GM11168 (cell line): ENCODE results near the gene TRAF1.

ENCODE experiments used
- in situ Hi-C: fragments of 300-500 bp; cut with MboI; formaldehyde crosslinking; loops from one replicate; pipeline ENCODE4 v1.12.0; 2022; ENCODE audit warnings: low sequenced_read_pairs; ENCODE audit not compliant: unreplicated experiment

Gene TRAF1

DNA sequence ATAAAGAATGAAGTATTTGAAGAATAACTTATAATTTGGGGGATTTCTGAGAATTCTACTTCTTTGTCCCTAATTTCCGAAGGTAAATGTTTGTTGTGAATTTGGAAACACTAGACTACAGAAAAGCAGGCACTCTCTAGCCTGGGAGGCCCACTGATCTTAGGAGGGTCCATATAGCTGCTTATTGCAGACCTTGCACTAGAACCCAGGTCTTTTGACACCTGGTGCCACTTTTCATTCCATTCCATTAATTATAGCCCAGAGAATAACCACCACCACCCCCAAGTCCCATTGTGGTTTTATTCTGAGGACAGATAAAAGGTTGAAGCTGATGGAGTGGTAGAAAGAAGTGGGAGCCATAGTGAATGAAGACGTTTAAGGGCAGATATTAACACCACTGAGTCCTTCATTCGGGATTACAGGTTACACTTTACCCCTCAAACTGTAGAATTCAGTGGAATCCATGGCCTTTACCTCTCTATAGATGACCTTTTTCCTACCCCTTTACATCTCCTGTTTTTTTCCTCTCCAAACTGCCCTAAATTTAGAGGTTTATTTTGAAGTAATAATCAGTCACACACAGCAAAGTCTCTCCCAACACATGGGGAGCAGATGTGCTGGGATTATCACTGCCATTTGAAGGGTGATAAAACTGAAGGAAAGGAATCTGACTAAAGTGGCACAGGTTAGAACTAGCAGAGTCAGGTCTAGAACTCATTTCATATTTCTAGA is 71.8 kb downstream of the TRAF1 start:
- in situ Hi-C loops: no loop called here

DNA sequence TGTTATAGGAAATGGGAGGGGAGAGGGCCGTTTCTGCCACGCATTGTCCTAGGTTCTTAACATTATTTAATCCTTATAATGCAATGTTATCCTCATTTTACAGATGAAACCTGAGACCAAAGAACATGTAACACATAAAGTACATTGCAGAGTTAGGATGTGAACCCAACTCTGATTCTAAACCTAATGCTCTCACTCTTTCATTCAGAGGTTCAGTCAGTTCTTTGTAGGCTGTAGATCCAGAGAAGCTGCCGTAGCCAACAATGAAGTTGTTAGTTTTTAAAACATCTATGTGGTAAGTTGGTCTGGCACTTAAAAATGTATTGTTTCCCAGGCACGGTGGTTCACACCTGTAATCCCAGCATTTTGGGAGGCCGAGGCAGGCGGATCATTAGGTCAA is 73.4 kb downstream of the TRAF1 start:
- in situ Hi-C loops: no loop called here
